HCT116 (cell line): ENCODE data around the gene MED31. TPM values are rescaled to one million over a fixed set of nuclear protein-coding genes. Genes with fewer than 3 reads are reported as not detected.

Source experiments
- ATAC-seq: fragments of 200-7000 bp; cut with Tn5 transposase; 2 replicates; pipeline ENCODE4 v1.9.1; 2020; ENCODE audit warnings: mild to moderate bottlenecking, moderate library complexity
- BruUV-seq: library from RNA; stranded (reverse); fragments of 400-500 nt; replicated peaks from 2 replicates; lab custom pipeline; 2021; lab: Mats Ljungman, UMichigan
- CTCF ChIA-PET: fragments of 300-600 bp; sonication (Branson Sonifier 250); formaldehyde crosslinking; loops from one replicate; lab custom pipeline; 2021; ENCODE audit warnings: antibody characterized with exemption; lab: Charles Lee
- POLR2A ChIA-PET: fragments of 300-600, 350-600 bp; sonication (Branson Sonifier 250); formaldehyde crosslinking; loops from one replicate; lab custom pipeline; 2021; ENCODE audit warnings: antibody characterized with exemption; lab: Charles Lee
- RAD21 ChIA-PET, 2 experiments: fragments of 300-600 bp; sonication (Branson Sonifier 250); formaldehyde crosslinking; loops; one replicate each; lab custom pipeline; 2023; ENCODE audit warnings: low total read pairs in 2 of 2; ENCODE audit not compliant: uncharacterized antibody in 2 of 2, unreplicated experiment in 2 of 2, low non-redundant PET in 1 of 2; lab: Charles Lee
- DNase-seq: peaks from one replicate; pipeline ENCODE4 v3.0.0-alpha.2; 2010; ENCODE audit warnings: low read depth, low spot score
- H2AFZ ChIP-seq: fragments of 200-600 bp; shearing (Covaris generic), sonication (generic); 2 replicates; pipeline ENCODE4 v1.6.1; 2017; ENCODE audit warnings: low read depth, mixed run types, mixed read lengths, antibody characterized with exemption, low read length; ENCODE audit not compliant: poor library complexity, severe bottlenecking
- H3K27ac ChIP-seq: 2 replicates; pipeline ENCODE4 v1.5.1; 2012; ENCODE audit warnings: low read depth, low read length
- H3K27me3 ChIP-seq: fragments of 200-600 bp; sonication (generic); 2 replicates; pipeline ENCODE4 v1.6.1; 2016; ENCODE audit warnings: mixed run types, low read length, mixed read lengths; ENCODE audit not compliant: insufficient read depth
- H3K36me3 ChIP-seq, 2 experiments: fragments of 200-500 bp in 1 of 2; fragments of 200-600 bp in 1 of 2; sonication (Bioruptor generic) in 1 of 2; sonication (generic) in 1 of 2; 2 replicates each; pipeline versions ENCODE4 v1.5.1 to v1.6.1; 2014 to 2016; ENCODE audit warnings: low read length in 2 of 2, inconsistent platforms in 1 of 2, mixed read lengths in 1 of 2, mixed run types in 1 of 2; ENCODE audit not compliant: insufficient read depth in 2 of 2, control insufficient read depth in 1 of 2
- H3K4me1 ChIP-seq, 2 experiments: fragments of 200-600 bp in 1 of 2; sonication (generic) in 1 of 2; 2 replicates each; pipeline versions ENCODE4 v1.5.1 to v1.6.1; 2012 to 2017; ENCODE audit warnings: low read length in 2 of 2, inconsistent platforms in 1 of 2, mild to moderate bottlenecking in 1 of 2, mixed read lengths in 1 of 2, mixed run types in 1 of 2, moderate library complexity in 1 of 2; ENCODE audit not compliant: insufficient read depth in 2 of 2, control insufficient read depth in 1 of 2
- H3K4me2 ChIP-seq: fragments of 200-600 bp; sonication (generic); 2 replicates; pipeline ENCODE4 v1.6.1; 2017; ENCODE audit warnings: mixed run types, low read length, mixed read lengths
- H3K4me3 ChIP-seq, 2 experiments: fragments of 200-600 bp in 1 of 2; sonication (generic) in 1 of 2; replicated peaks in 1 of 2; 2 replicates each; pipeline ENCODE4 v1.5.1; 2011 to 2016; ENCODE audit warnings: low read length in 2 of 2, control low read depth in 1 of 2, low read depth in 1 of 2, mild to moderate bottlenecking in 1 of 2, mixed read lengths in 1 of 2, mixed run types in 1 of 2
- H3K79me2 ChIP-seq: fragments of 200-600 bp; sonication (generic); 2 replicates; pipeline ENCODE4 v1.6.1; 2017; ENCODE audit warnings: mild to moderate bottlenecking, mixed run types, low read length, moderate library complexity, mixed read lengths; ENCODE audit not compliant: insufficient read depth
- H3K9ac ChIP-seq: fragments of 200-600 bp; sonication (generic); 2 replicates; pipeline ENCODE4 v1.6.1; 2016; ENCODE audit warnings: low read length, mixed read lengths
- H3K9me2 ChIP-seq: fragments of 200-600 bp; sonication (generic), shearing (Covaris generic); 2 replicates; pipeline ENCODE4 v1.6.1; 2017; ENCODE audit warnings: mixed run types, mild to moderate bottlenecking, moderate library complexity; ENCODE audit not compliant: insufficient read depth
- H3K9me3 ChIP-seq, 2 experiments: fragments of 200-500 bp in 1 of 2; fragments of 200-600 bp in 1 of 2; sonication (Bioruptor generic) in 1 of 2; sonication (generic) in 1 of 2; 2 replicates each; pipeline ENCODE4 v1.6.1; 2014 to 2017; ENCODE audit warnings: low read length in 2 of 2, mixed read lengths in 2 of 2, inconsistent platforms in 1 of 2, low read depth in 1 of 2, mild to moderate bottlenecking in 1 of 2, mixed run types in 1 of 2, moderate library complexity in 1 of 2; ENCODE audit not compliant: control insufficient read depth in 1 of 2, insufficient read depth in 1 of 2
- H4K20me1 ChIP-seq: fragments of 200-600 bp; sonication (generic), shearing (Covaris generic); 2 replicates; pipeline ENCODE4 v1.6.1; 2017; ENCODE audit warnings: mixed run types, mild to moderate bottlenecking, moderate library complexity; ENCODE audit not compliant: insufficient read depth
- CBX3 ChIP-seq: IDR thresholded peaks from 2 replicates; pipeline ENCODE4 v1.6.1; 2012; ENCODE audit warnings: low read depth
- CEBPB ChIP-seq: IDR thresholded peaks from 2 replicates; pipeline ENCODE4 v1.6.1; 2012; ENCODE audit warnings: low read depth
- EGR1 ChIP-seq: IDR thresholded peaks from 2 replicates; pipeline ENCODE4 v1.6.1; 2012; ENCODE audit warnings: low read depth
- EZH2 ChIP-seq: fragments of 200-600 bp; sonication (generic); IDR thresholded peaks from 2 replicates; pipeline ENCODE4 v1.6.1; 2017; ENCODE audit warnings: antibody characterized with exemption, mixed run types
- FOSL1 ChIP-seq: IDR thresholded peaks from 2 replicates; pipeline ENCODE4 v1.6.1; 2012; ENCODE audit warnings: low read depth
- JUND ChIP-seq: IDR thresholded peaks from 2 replicates; pipeline ENCODE4 v1.6.1; 2012
- MAX ChIP-seq: IDR thresholded peaks from 2 replicates; pipeline ENCODE4 v1.6.1; 2012
- POLR2AphosphoS5 ChIP-seq: IDR thresholded peaks from 2 replicates; pipeline ENCODE4 v1.6.1; 2011; ENCODE audit warnings: mild to moderate bottlenecking, low read depth, low read length, moderate library complexity
- RAD21 ChIP-seq: IDR thresholded peaks from 2 replicates; pipeline ENCODE4 v1.6.1; 2012; ENCODE audit warnings: low read depth, mild to moderate bottlenecking
- SIN3A ChIP-seq: IDR thresholded peaks from 2 replicates; pipeline ENCODE4 v1.6.1; 2012; ENCODE audit warnings: low read depth
- SRF ChIP-seq: IDR thresholded peaks from 2 replicates; pipeline ENCODE4 v1.6.1; 2012; ENCODE audit warnings: low read depth
- YY1 ChIP-seq: IDR thresholded peaks from 2 replicates; pipeline ENCODE4 v1.6.1; 2011; ENCODE audit warnings: low read length, low read depth, moderate library complexity, mild to moderate bottlenecking; ENCODE audit not compliant: insufficient replicate concordance; ENCODE audit errors: extremely low read depth
- ZBTB33 ChIP-seq: IDR thresholded peaks from 2 replicates; pipeline ENCODE4 v1.6.1; 2011; ENCODE audit warnings: mild to moderate bottlenecking, low read length, moderate library complexity; ENCODE audit not compliant: insufficient replicate concordance; ENCODE audit errors: extremely low read depth
- intact Hi-C: fragments of 100-400 bp; cut with micrococcal nuclease; formaldehyde crosslinking; loops from 2 replicates; pipeline ENCODE4 v1.10.0; 2022
- total RNA-seq: library from RNA; stranded (reverse); gene quantifications from one replicate; pipeline ENCODE4 v1.2.1, GENCODE V29; 2021; ENCODE audit not compliant: unreplicated experiment
- TF ChIP-seq, protein P1 (sequence below): IDR thresholded peaks from 2 replicates; pipeline ENCODE4 v1.6.1; 2012; ENCODE audit warnings: low read depth
- TF ChIP-seq, protein P2 (sequence below), 3 experiments: fragments of 200-600 bp in 1 of 3; sonication (generic) in 1 of 3; IDR thresholded peaks in 2 of 3; conservative IDR thresholded peaks in 1 of 3; 2 replicates each; pipeline ENCODE4 v1.5.1; 2012 to 2017; ENCODE audit warnings: low read depth in 2 of 3, low read length in 2 of 3, antibody characterized with exemption in 1 of 3, borderline replicate concordance in 1 of 3, control low read depth in 1 of 3, mild to moderate bottlenecking in 1 of 3, mixed read lengths in 1 of 3, mixed run types in 1 of 3, moderate library complexity in 1 of 3; ENCODE audit not compliant: insufficient read depth in 1 of 3

The MED31 gene
- total RNA-seq, 1 experiment from 2014 or later: 20.3 TPM

DNA sequence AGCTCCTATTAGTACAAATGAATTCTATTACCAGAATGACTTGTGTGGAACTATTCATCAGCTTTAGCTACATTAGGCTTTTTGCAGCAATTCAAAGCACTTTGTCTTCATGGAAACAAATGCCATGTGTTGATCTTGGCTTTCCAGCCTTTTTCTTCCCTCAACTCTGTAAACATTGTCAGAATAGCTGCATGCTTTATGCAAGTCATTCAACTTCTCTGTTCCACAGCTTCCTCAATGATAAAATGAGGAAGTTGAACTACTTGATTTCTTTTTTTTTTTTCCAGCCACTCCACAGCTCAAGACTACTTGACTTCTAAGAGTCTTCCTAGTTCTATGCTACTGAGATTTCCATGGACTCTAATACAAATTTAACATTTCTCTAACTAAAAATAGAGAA lies 52.0 kb downstream of the MED31 start:
- Histone ChIP-seq H3K27me3 (no peaks in the 10 kb centered on the region), H3K36me3 (peaks cover 27 to 57% of the 10 kb centered on the region in 2 experiments), H3K9me3 (no peaks in the 10 kb centered on the region), H3K79me2 (no peaks in the 10 kb centered on the region; the same call in 1 of the 2 replicates), H4K20me1 (no peaks in the 10 kb centered on the region), H3K4me1 (no peaks in the 10 kb centered on the region), H2AFZ (no peak overlapping the region), H3K4me3 (no peak overlapping the region), H3K9ac (no peak overlapping the region), H3K27ac (no peak overlapping the region), H3K9me2 (no peaks in the 10 kb centered on the region), H3K4me2 (no peak overlapping the region)
- ChIA-PET CTCF (no interaction called here), RAD21 (no interaction called here), POLR2A (no interaction called here)
- intact Hi-C loops: no loop called here
- no TSS peak for BruUV-seq
- DNase-seq: no peak
- TF ChIP-seq CBX3: no peak
- TF ChIP-seq MAX: no peak
- no peak for TF ChIP-seq JUND
- TF ChIP-seq EZH2: no peak
- no peak for TF ChIP-seq RAD21
- no peak for TF ChIP-seq CEBPB
- no peak for TF ChIP-seq SRF
- TF ChIP-seq, protein P1, sequence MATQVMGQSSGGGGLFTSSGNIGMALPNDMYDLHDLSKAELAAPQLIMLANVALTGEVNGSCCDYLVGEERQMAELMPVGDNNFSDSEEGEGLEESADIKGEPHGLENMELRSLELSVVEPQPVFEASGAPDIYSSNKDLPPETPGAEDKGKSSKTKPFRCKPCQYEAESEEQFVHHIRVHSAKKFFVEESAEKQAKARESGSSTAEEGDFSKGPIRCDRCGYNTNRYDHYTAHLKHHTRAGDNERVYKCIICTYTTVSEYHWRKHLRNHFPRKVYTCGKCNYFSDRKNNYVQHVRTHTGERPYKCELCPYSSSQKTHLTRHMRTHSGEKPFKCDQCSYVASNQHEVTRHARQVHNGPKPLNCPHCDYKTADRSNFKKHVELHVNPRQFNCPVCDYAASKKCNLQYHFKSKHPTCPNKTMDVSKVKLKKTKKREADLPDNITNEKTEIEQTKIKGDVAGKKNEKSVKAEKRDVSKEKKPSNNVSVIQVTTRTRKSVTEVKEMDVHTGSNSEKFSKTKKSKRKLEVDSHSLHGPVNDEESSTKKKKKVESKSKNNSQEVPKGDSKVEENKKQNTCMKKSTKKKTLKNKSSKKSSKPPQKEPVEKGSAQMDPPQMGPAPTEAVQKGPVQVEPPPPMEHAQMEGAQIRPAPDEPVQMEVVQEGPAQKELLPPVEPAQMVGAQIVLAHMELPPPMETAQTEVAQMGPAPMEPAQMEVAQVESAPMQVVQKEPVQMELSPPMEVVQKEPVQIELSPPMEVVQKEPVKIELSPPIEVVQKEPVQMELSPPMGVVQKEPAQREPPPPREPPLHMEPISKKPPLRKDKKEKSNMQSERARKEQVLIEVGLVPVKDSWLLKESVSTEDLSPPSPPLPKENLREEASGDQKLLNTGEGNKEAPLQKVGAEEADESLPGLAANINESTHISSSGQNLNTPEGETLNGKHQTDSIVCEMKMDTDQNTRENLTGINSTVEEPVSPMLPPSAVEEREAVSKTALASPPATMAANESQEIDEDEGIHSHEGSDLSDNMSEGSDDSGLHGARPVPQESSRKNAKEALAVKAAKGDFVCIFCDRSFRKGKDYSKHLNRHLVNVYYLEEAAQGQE: no peak
- no peak for TF ChIP-seq ZBTB33
- TF ChIP-seq POLR2AphosphoS5: no peak
- no peak for TF ChIP-seq SIN3A
- no peak for TF ChIP-seq EGR1
- TF ChIP-seq FOSL1: no peak
- TF ChIP-seq, protein P2, sequence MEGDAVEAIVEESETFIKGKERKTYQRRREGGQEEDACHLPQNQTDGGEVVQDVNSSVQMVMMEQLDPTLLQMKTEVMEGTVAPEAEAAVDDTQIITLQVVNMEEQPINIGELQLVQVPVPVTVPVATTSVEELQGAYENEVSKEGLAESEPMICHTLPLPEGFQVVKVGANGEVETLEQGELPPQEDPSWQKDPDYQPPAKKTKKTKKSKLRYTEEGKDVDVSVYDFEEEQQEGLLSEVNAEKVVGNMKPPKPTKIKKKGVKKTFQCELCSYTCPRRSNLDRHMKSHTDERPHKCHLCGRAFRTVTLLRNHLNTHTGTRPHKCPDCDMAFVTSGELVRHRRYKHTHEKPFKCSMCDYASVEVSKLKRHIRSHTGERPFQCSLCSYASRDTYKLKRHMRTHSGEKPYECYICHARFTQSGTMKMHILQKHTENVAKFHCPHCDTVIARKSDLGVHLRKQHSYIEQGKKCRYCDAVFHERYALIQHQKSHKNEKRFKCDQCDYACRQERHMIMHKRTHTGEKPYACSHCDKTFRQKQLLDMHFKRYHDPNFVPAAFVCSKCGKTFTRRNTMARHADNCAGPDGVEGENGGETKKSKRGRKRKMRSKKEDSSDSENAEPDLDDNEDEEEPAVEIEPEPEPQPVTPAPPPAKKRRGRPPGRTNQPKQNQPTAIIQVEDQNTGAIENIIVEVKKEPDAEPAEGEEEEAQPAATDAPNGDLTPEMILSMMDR (IDR thresholded peaks at IDR 0.05 in 2 of 3, conservative IDR thresholded peaks at IDR 0.05 in 1 of 3; ENCODE audit: borderline replicate concordance in 1 of 3, insufficient read depth in 1 of 3, low read depth in 2 of 3, low read length in 2 of 3): no peak
- no peak for TF ChIP-seq YY1
- no peak for ATAC-seq
